Peyer's patch (tissue), 4 donors: ENCODE data around the gene SUN2.

ENCODE experiments used
- CTCF ChIP-seq, 6 experiments: fragments of 450-650 bp in 4 of 6; fragments of 200-600 bp in 2 of 6; sonication (generic) in 1 of 6; IDR thresholded peaks; one replicate each; pipeline ENCODE4 v1.5.1; 2017 to 2019; ENCODE audit warnings: antibody characterized with exemption in 6 of 6, mild to moderate bottlenecking in 3 of 6, moderate library complexity in 1 of 6
- POLR2A ChIP-seq, 2 donors: fragments of 450-650 bp; IDR thresholded peaks; one replicate each; pipeline ENCODE4 v1.5.1; 2017; ENCODE audit warnings: antibody characterized with exemption in 2 of 2, mild to moderate bottlenecking in 2 of 2, moderate library complexity in 2 of 2

GRCh38 chr22:38717244-38717643 is 38.6 kb downstream of the SUN2 start:
- TF ChIP-seq POLR2A (IDR thresholded peaks at IDR 0.05) (no peak), CTCF (IDR thresholded peaks at IDR 0.05) (no peak)
